Stimulated activated CD8-positive, alpha-beta memory T cell treated with anti-CD3 and anti-CD28 coated beads, Interleukin-15, amount 100 ng/mL, for 48 hours (primary cell): ENCODE measurements around the gene ZNF595.
"Not testable (repeated sequence)": the region's sequence is repeated elsewhere in the genome, so short reads cannot be mapped to it uniquely, and the experiment has no call there.

Experiments used
- DNase-seq, 2 donors: peaks; one replicate each; pipeline ENCODE4 v3.0.0-alpha.2; 2020; ENCODE audit warnings: low read depth in 2 of 2

Gene ZNF595

GRCh38 chr4:52804-53479 is at the start of gene ZNF595:
Gene ZNF595 (plus strand): TSS chr4:53321. CDS start chr4:53489, 168 bp downstream.
- DNase-seq, result peak in 1 of 2 donors; percentile 6

DNA sequence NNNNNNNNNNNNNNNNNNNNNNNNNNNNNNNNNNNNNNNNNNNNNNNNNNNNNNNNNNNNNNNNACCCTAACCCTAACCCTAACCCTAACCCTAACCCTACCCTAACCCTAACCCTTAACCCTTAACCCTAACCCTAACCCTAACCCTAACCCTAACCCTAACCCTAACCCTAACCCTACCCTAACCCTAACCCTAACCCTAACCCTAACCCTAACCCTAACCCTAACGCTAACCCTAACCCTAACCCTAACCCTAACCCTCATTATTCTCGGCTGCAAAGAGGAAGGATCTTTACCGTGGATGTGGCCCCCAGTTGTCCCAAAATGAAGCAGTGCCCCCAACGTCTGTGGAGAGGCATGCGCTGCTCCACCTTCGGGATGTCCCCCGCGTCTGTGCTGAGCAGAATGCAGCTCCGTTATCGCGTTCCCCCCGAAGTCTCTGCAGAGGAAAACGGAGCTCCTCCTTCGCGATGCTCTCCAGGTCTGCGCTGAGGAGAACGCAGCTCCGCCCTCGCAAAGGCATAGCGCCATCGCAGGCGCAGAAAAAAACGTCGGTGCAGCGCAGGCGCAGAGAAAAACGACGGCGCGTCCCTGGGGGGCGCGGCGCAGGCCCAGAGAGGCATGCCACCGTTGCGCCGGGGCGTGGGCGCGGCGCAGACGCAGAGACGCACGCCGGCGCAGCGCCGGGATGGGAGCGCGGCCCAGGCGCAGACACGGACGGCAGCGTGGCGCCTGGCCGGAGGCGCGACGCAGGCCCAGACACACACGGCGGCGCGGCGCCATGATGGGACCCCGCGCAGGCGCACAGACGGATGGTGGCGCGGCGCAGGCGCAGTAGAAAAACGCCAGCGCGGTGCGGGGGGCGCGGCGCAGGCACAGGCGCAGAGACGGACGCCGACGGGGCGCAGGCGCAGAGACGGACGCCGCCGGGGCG is 42.9 kb upstream of the ZNF595 start:
- DNase-seq, result not testable (repeated sequence)

DNA sequence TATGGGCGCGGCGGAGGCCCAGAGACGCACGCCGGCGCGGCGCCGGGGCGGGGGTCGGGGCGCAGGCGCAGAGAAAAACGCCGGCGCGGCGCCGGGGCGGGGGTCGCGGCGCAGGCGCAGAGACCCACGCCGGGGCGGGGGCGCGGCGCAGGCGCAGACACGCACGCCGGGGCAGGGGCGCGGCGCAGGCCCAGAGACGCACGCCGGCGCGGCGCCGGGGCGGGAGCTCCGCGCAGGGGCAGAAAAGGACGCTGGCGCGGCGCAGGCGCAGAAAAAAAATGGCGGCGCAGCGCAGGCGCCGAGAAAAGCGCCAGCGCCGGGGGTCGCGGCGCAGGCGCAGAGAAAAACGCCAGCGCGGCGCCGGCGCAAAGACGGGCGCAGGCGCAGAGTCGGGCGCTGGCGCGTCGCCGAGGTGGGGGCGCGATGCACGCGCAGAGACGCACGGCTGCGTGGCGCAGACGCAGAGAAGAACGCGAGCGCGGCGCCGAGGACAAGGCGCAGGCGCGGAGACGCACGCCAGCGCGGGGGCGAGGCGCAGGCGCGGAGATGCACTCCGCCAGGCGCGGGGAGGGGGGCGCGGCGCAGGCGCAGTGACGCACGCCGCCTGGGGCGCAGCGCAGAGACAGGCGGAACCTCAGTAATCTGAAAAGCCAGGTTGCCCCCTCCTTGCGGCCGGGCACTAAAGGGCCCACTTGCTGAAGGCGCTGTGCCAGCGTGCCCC is 41.9 kb upstream of the ZNF595 start:
- not testable (repeated sequence) for DNase-seq

DNA sequence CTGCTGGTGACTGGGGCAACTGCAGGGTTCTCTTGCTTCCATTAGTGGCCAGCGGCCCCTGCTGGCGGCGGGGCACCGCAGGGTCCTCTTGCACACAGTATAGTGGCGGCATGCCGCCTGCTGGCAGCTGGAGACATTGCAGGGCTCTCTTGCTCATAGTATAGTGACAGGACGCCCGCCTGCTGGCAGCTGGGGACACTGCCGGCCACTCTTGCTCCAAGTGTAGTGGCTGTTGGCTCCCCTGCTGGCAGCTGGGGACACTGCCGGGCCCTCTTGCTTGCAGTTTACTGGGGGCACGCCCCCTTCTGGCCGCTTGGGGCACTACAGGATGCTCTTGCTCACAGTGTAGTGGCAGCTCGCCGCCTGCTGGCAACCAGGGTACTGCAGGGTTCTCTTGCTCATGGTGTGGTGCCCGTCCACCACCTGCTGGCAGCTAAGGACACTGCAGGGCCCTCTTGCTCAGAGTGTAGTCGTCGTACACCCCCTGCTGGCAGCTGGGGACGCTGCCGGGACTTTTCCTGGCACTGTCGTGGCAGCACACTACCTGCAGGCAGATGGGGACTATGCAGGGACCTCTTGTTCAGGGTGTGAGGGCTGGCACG is 41.2 kb upstream of the ZNF595 start:
- DNase-seq, result peak; percentile 11

GRCh38 chr4:18128-18527 is 35.0 kb upstream of the ZNF595 start:
- DNase-seq, result not testable (repeated sequence)

DNA sequence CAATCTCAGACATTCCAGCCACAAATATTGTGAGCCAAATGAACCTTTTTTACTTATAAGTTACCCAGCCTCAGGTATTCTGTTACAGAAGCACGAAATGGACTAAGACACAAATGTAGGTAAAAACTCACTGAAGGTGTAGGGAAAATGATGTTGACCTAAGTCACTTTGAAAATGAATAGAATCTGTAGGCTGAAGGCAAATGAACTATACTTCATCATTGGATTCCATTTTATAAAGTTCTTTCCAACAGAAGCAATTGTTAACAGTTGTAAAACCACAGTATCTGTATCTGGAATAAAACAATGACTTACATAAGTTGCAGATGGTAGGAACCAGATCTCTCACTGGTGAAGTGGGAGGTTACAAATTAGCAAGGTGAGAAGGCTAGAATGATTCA is 34.5 kb upstream of the ZNF595 start:
- DNase-seq, result not testable (repeated sequence)

GRCh38 chr4:22882-23281 is 30.2 kb upstream of the ZNF595 start:
- not testable (repeated sequence) for DNase-seq

- not testable (repeated sequence) for DNase-seq
Observed at GRCh38 chr4:24359-24758, 28.8 kb upstream of the ZNF595 start.

DNA sequence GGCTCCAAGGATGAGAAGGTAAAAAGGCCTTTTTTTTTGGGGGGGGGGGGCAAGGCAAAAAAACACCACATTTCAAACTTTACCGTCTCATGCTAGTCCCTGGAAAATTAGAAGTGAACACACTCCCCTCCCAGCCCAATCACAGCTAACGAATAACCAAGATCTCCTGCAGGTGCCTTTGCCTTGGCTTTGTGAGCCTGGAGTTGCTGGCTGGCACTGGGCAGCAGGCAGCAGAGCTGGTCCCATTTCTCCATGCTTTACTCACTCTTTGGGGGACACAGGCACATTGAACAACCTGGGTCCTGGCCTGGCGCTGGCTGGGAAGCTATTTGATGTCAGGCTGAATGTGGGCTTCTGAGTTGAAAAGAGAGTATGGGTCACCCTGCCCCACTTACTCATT is 25.6 kb upstream of the ZNF595 start:
- DNase-seq, result not testable (repeated sequence)

- DNase-seq, result not testable (repeated sequence)
Observed at GRCh38 chr4:28767-29542, 24.2 kb upstream of the ZNF595 start.

DNA sequence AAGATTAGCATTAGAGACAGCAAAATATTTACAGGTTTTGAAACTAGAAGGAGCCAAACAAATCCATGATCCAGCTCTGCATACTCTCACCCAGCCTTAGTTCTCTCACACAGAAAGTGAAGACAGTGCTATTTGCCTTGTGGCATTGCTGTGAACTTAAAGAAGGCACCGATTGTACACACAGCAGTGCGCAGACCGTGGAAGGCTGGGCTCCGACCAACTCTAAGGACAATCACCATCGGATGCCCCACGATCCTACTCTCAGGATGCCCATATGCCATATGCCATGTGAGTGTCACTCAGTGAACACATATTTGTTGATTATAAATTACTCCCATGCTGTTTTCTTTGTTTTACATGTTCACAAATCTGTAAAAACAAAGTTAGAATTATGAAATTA is 19.8 kb upstream of the ZNF595 start:
- DNase-seq, result not testable (repeated sequence)

DNA sequence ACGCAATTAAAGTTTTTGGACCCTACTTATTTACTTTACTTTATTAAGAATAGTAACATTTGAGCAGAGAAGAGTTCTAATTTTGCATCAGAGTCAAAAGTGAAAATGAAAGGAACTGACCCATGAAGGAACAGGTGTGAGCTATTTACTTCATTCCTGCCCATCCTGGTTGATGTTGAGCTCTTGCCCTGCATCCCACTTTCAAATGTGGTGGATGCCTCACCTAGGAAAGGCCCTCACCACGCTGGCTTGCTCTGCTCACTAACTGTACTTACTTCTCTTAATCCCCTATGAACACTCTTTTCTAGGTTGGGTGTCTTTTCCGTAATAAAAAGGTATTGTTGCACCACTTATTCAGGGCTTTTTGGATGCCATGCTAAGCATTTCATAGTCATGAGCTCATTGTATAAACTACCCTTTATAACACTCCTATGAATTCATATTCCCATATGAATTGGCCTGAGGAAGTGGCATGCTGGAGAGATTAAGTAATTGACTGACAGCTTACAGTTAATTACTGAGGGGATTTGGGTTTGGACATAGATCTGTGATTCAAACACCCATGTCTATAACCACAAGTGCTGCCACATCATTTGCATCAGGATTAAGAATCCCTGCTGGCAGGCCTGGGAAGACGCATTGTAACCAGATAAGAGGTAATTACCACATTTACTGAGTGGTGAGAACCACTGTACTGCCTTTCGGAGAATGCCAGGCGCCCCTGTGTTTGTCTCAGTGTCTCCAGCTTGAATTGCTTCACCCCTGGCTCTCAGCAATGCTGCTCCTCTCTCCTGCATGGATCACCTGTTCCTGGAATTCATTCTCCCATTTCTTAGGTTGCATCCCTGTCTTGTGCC is 16.3 kb upstream of the ZNF595 start:
- DNase-seq, result not testable (repeated sequence)

- DNase-seq, result not testable (repeated sequence)
Observed at GRCh38 chr4:38202-38601, 14.9 kb upstream of the ZNF595 start.

DNA sequence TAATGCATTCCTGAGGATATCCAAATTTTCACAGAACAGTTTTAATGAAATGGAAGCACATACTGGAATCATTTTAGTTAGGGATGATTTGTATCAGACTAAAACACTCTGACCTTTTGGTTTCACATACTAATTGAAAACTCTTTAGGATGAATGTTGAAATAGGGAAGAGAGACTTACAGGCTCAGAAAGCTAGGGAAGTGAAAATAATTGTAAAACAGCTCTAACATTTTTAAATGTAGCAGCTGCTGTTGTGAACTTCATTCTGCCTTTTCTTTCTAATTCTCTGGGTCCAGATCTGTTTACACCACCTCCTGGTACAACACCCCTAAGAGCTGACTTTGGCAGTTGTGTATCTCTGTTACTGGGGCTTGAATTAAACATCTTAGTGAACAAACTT is 9.7 kb upstream of the ZNF595 start:
- DNase-seq, result not testable (repeated sequence)

- DNase-seq, result not testable (repeated sequence)
Observed at GRCh38 chr4:51253-51652, 1.9 kb upstream of the ZNF595 start.

- DNase-seq, result not testable (repeated sequence)
Observed at GRCh38 chr4:51655-52277, 1.4 kb upstream of the ZNF595 start.

GRCh38 chr4:53521-53920 is 400 bp downstream of the ZNF595 start:
- DNase-seq, result not testable (repeated sequence)

GRCh38 chr4:64733-65132 is 11.6 kb downstream of the ZNF595 start:
- DNase-seq, result not testable (repeated sequence)

- DNase-seq, result no peak
Observed at GRCh38 chr4:71830-72229, 18.7 kb downstream of the ZNF595 start.
